Erythroblast (primary cell): Measurements from ENCODE around the gene ASB9.

ENCODE experiments used
- DNase-seq, 2 experiments: peaks; one replicate each; lab custom pipeline; 2025; lab: John Stamatoyannopoulos, UW
- GATA1 ChIP-seq: IDR thresholded peaks from 2 replicates; pipeline ENCODE4 v1.6.1; 2011; ENCODE audit warnings: low read depth, mild to moderate bottlenecking, control low read depth, low read length, moderate library complexity
- POLR2A ChIP-seq: IDR thresholded peaks from 2 replicates; pipeline ENCODE4 v1.6.1; 2011; ENCODE audit warnings: mild to moderate bottlenecking, low read length

Gene ASB9

DNA sequence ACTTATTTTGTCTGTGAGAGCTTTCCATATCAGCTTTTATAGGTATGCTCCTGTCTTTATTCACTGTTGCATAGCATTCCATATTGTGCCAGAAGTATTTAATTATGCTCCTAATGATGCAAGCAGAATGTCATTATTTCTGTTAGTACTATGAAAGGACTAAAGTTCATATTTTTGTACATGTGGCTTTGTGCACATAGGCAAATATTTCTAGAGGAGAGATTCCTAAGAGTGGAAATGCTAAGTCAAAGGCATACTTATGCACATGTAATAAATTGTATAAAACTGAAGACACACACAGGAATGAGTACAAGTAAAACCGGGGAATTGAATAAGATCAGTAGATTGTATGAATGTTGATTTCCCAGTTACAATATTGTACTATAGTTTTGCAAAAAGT, 1.9 kb upstream of the ASB9 start:
- TF ChIP-seq GATA1 (no peak), POLR2A (no peak)
- no peak for DNase-seq

DNA sequence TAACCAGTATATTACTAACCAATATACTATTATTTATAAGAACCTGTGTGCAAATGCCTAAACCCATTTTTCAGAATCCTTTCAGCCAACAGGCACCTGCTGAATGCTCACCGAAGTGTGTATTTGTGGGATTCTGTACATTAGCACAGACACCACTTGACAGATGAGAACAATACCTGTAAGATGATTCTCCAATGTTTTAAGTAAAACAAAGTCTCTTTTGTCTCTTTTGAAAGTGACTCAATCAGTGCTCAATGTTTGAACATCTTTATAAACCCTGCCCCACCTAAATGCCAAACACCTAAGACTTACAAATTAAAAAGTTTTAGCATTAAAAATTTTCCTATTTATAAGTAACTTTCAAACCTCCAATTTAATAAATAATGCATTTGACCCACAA, 763 bp downstream of the ASB9 start:
- no peak for DNase-seq
- TF ChIP-seq POLR2A (no peak), GATA1 (no peak)

DNA sequence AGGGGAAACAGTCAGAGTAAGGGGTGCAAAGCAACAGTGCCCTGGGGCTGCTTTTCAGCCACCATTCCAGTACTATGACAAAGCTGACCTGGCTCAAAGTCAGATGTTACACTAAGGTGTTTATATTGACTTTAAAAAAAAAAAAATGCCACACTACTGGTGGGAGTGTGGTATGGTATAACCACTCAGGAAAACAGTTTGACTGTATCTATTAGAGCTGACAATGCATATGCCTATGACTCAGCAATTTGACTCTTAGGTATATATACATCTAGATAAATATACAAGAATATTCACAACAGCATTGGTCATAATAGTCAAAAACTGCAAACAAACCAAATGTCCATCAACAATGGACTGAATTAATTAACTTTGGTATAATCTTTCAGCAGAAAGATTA, 15.0 kb downstream of the ASB9 start:
- TF ChIP-seq POLR2A, result no peak
- TF ChIP-seq GATA1, result no peak
- no peak for DNase-seq

DNA sequence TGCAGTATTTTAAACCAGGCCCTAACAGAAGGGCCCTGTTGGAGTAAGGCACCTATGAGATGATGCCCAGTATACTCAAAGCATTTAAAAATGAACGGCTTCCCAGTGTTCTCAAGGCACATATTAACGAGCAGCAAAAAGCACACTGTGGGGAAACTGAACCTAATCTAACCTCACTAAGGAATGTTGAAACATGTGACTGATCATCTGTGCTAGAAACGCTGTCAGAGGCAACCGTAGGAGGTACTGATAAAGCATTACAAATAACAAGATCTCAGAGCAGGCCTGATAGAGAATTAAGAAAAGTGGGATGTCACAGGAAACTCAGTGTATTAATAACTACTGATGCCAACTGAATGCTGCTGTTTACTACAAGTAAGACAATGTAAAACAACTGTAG, 24.0 kb downstream of the ASB9 start:
- DNase-seq, result no peak

DNA sequence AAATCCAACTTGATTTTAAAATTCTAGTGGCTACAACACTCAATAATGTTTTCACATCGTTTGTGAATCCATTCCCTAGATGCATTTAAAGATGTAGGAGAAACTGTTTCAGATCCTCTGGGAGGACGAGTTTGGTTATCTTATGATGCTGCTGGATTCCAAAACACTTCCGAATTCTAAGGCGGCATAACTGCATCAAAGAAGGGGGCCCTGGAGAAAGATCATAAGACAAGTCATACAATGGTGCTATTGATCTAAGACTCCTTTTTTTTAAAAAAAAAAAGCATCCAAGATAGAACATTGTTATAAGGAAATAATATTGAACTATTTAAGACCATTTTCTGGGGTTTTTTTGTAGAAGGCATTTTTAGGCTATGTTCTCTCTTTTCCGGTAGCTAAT, 25.5 kb downstream of the ASB9 start:
- DNase-seq, result no peak
- TF ChIP-seq POLR2A (no peak), GATA1 (no peak)

More for the DNA sequence above, 24.0 kb downstream of the ASB9 start:
- TF ChIP-seq GATA1 (no peak), POLR2A (no peak)

DNA sequence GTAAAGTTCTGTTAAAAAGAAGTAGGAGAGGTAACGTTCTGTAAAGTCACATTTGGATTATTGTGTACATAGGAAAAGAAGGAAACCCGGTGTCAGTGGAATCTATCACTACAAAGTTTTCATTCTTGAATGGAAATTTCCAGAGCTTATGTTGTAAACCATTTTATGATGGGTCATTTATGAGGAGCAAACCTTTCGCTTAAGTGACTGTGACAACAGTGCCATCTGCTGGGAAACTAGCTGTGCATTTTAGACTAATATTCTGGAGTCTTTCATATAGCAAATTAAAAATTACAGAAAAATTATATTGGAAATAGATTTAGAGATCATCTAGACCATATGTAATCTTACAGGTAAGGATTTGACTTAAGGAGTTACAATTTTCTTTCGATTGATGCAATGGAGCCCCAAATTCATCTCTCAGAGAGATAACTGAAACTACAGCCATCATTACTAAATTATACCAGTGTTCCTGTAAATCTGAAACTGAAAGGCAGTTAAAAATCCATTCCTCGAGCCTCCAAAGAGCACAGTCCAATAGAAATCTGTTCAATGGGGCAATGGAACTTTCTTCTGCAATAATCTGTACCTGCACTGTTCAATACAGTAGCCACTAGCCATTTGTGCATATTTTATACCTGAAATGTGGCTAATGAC, 26.9 kb downstream of the ASB9 start:
- peak; percentile 4 to 50 for DNase-seq
- no peak for TF ChIP-seq POLR2A
- TF ChIP-seq GATA1, result no peak

DNA sequence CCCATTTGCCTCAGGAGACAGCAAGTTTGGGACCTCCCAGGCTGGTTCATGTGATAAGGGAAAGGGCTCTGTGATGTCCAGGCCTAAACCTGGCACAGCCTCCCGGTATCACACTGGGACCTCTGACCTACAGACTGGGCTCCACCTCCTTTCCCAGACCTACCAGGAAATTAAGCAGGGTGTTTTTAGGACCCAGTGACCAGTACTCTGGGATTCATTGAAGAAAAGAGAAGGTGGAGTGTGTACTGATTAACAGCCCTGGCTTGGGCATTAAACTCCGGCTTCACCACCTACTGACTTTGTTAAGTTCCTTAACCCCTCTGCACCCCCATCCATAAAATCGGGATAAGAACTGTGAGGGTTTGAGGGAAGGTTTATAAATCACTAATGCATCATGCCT, 28.6 kb downstream of the ASB9 start:
- no peak for DNase-seq
- no peak for TF ChIP-seq POLR2A
- TF ChIP-seq GATA1, result no peak

DNA sequence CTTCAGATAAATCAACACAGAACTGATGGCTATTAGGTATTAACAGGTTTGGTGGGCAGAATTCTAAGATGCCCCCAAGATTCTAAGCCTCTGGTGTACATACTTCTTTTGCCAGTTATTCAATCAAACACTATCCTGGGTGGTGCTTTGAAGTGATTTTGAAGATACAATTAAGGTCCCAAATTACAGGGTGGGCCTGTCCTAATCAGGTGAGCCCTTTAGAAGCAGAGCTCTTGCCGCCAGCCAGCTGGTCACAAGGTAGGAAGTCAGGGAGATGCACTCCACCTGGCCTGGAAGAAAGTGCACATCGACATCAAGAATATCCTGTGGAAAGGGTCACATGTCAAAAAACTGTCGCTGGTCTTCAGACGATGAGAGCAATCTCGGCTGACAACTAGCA, 29.5 kb downstream of the ASB9 start:
- no peak for DNase-seq
- TF ChIP-seq GATA1 (no peak), POLR2A (no peak)

DNA sequence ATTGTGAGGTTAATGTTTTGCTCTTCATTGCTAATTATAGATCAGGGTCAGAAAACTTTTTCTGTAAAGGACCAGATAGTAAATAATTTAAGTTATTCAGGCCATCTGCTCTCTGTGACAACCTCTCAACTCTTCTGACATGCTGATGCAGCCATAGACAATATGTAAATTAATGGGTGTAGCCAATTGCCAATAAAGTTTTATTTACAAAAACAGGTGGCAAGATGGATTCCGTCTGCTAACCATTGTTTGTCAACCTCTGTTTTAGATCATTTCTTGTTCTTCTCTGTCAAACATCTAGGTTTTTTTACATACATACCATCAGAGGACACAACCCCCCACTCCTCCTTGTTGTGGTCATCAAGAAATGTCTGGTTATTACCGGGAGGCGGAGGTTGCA, 33.7 kb downstream of the ASB9 start:
- no peak for DNase-seq
- TF ChIP-seq POLR2A (no peak), GATA1 (no peak)

DNA sequence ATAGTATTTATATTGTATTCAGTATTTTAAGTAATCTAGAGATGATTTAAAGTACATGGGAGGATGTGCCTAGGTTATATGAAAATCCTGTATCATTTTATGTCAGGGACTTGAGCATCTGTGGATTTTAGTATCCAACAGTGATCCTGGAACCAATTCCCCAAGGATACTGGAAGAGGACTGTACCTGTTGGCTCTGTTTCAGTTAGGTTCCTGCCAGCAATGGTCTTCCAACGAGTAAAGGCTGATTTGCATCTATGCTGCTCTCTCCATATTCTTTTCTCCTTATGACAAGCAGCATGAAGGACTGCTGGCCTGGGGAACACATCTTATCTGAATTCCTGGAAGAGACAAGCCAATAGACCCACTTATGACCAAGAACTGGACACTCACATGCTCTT, 34.9 kb downstream of the ASB9 start:
- DNase-seq, result no peak

DNA sequence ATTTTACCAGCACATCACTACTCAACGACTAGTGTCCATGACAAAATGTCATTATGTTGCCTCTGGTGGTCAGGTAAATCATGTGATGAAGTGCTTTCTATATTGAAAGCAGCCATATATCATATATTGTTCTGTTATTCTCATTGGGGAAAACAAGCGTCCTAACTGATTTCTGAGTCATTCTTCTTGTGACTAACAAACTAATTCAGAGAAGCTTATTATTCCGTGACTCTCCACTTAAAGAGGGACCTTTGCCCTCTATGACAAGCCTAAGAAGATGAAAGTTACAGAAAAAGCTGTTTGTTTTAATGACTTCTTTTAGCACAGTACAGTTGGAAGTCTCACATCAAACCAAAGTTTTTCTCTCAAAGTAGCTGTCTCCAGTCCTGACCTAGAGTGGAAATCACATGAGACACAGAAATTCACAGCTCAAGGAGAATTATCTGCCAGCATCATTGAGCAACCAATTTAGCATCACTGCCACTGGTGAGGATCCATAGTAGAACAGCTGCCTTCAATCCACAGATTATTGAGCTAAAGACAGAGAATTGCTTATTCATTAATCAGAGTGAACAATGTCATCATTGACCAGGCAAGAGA, 36.4 kb downstream of the ASB9 start:
- TF ChIP-seq GATA1, result no peak
- no peak for TF ChIP-seq POLR2A
- no peak for DNase-seq

More for the DNA sequence above, 34.9 kb downstream of the ASB9 start:
- no peak for TF ChIP-seq GATA1
- no peak for TF ChIP-seq POLR2A

DNA sequence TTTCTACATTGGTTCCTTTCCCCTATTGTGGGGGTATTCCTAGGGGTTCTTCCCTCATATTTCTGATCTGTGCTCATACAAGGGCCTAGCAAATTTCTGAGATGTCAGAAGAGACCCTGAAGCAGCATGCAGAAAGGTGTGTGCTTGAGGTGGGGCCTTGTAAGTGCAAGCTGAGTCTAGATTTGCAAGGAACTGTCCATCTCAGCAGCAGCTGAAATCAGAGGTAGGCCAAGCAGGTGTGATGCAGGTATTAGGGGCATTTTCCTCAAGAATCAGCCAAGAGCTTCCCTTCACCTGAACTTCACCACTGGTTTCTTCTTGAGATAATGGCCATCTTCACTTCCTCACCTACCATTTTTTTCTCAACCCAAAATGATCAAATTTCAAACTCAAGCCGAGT, 45.1 kb downstream of the ASB9 start:
- TF ChIP-seq POLR2A, result no peak
- TF ChIP-seq GATA1, result no peak
- DNase-seq, result no peak

DNA sequence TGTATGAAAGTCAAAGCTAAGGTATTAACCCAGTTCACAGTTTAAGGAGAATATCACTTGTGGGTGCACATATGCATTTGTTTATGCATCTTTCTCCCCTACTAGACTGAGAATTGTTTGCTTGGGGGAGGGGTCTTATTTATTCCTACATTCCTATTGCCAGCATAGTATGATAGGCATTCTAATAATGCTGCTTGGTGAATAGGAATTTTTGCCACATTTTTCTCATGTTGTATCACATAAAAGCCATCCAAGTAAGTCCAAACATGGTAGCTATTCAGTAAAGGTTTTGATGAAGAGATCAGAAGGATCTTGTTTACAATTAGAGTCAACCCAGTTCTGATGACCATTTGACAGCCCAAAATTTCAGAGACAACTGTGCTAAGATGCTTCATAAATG, 48.6 kb downstream of the ASB9 start:
- no peak for TF ChIP-seq POLR2A
- TF ChIP-seq GATA1, result no peak
- DNase-seq, result no peak

DNA sequence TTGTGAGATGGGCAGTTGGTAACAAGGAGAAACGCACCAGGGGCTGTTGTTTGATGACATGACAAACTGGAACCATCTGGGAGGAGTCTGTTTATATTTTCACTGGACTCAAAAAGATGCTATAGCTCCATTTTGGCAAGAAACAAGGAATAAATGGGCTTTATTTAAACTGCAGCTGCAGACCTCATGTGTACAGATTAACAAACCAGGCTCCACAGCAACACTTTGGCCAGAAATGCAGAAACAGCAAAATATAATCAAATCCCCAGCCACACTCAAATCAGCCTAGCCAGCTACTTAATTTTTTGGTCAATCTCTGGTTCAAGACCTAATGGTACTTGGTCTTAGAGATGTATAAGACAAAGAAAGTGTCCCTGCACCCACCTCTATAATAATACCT, 52.7 kb downstream of the ASB9 start:
- TF ChIP-seq POLR2A (no peak), GATA1 (no peak)
- no peak for DNase-seq

DNA sequence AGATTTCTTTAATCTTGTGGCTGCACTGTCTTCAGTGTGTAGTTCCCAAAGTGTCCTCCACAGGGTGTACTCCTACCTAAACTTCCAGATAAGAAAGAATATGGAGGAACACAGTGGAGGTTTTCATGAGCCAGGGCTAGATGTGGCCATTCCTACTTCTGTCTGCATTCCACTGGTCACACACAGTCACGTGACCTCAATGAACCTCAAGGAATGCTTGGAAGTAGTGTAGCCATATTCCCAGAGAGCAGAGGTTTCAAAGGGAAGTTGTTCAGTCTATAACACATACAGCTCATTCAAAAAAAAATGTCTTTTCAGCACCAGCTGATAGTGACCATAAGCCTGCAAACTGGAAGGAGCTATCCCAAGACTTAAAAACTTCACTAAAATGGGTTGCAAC, 53.6 kb downstream of the ASB9 start:
- no peak for DNase-seq
- TF ChIP-seq GATA1 (no peak), POLR2A (no peak)

DNA sequence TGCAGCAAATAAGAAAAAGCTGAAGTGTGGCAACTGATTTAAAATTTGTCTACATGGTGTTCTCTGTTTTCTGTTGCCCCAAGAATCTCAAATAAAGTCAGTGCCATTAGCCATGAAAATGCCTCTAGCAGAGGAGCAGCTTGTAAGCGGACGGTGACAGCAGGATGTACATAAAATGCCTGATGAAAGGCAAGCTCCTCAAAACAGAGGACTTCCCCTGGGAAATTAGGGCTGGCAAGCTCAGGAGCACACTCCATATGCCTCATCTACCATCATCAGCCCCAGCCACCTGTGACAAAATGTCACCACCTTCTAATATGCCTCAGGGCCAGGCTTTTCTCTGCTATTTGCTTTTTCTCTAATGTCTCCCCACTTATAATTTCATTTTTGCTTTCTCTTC, 54.5 kb downstream of the ASB9 start:
- TF ChIP-seq GATA1, result no peak
- no peak for TF ChIP-seq POLR2A
- DNase-seq, result no peak

DNA sequence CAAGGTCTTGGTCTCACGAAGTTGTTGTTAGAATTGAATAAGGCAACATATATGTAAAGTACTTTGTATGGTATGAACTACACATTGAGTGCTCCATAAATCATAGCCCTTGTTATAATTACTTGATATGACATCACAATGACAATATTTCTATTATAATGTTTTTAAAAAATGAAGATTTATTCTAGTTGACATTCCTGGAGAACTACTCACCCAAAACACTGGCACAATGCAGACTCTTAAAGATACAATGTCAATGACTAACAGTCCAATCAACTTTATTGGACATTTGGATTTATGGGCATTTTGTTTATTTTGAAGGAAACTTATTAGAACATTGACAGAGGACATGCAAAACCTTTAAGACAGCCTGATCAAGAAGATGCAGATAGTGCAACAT, 55.3 kb downstream of the ASB9 start:
- TF ChIP-seq GATA1 (no peak), POLR2A (no peak)
- DNase-seq, result no peak
